Pulmonary artery endothelial cell (primary cell): Measurements from ENCODE around the gene QSOX2. TPM values are rescaled to one million over a fixed set of nuclear protein-coding genes. Genes with fewer than 3 reads are reported as not detected.

Source experiments
- total RNA-seq: library from RNA; depleted of rRNA; stranded (reverse); fragments of >200 nt; gene quantifications from 2 replicates; pipeline ENCODE4 v1.2.3, GENCODE V29; 2014

The QSOX2 gene
- total RNA-seq, 1 donor from 2014 or later = 12.4 TPM

Other genes with a start within 250 kb of the QSOX2 start
- 20.7 and 25.5 TPM in 2 replicates for gene NACC2, start 150.5 kb downstream of the QSOX2 start, total RNA-seq
- gene TMEM250, start 126.9 kb downstream of the QSOX2 start, total RNA-seq = 72.3 and 75.4 TPM in 2 replicates
- not detected in 2 replicates for gene LHX3, start 40.7 kb downstream of the QSOX2 start, total RNA-seq
- not detected in 2 replicates for gene CCDC187, start 58.3 kb upstream of the QSOX2 start, total RNA-seq
- 24.1 and 32.1 TPM in 2 replicates for gene GPSM1, start 81.7 kb upstream of the QSOX2 start, total RNA-seq
- gene DNLZ, start 117.9 kb upstream of the QSOX2 start, total RNA-seq = 15.7 and 32.4 TPM in 2 replicates
- 0.59 and 1.1 TPM in 2 replicates for gene CARD9, start 127.9 kb upstream of the QSOX2 start, total RNA-seq
- gene SNAPC4, start 154.4 kb upstream of the QSOX2 start, total RNA-seq = 7.8 and 10.5 TPM in 2 replicates
- 37.6 and 44.7 TPM in 2 replicates for gene ENTR1, start 164.8 kb upstream of the QSOX2 start, total RNA-seq
- gene PMPCA, start 164.8 kb upstream of the QSOX2 start, total RNA-seq = 63.0 and 65.5 TPM in 2 replicates
- gene INPP5E, start 194.0 kb upstream of the QSOX2 start, total RNA-seq = 5.8 and 8.7 TPM in 2 replicates
- gene SEC16A, start 237.2 kb upstream of the QSOX2 start, total RNA-seq = 18.8 and 19.9 TPM in 2 replicates